Muscle of leg (tissue), 11 donors: ENCODE data around the gene WASHC2C. TPM values are rescaled to one million over a fixed set of nuclear protein-coding genes. Genes with fewer than 3 reads are reported as not detected.
"Not testable (repeated sequence)": the region's sequence is repeated elsewhere in the genome, so short reads cannot be mapped to it uniquely, and the experiment has no call there.

Experiments used
- DNase-seq: peaks from one replicate; pipeline ENCODE4 v3.0.0; 2013
- H3K27ac ChIP-seq: one replicate; pipeline ENCODE4 v1.5.1; 2013; ENCODE audit warnings: mild to moderate bottlenecking, low read length, control low read depth
- H3K27me3 ChIP-seq: one replicate; pipeline ENCODE4 v1.6.1; 2013; ENCODE audit warnings: low read length; ENCODE audit not compliant: control insufficient read depth, insufficient read depth
- H3K36me3 ChIP-seq: one replicate; pipeline ENCODE4 v1.6.1; 2013; ENCODE audit warnings: low read length; ENCODE audit not compliant: control insufficient read depth, insufficient read depth
- H3K4me1 ChIP-seq: one replicate; pipeline ENCODE4 v1.6.1; 2013; ENCODE audit warnings: low read length; ENCODE audit not compliant: control insufficient read depth, insufficient read depth
- H3K4me3 ChIP-seq: one replicate; pipeline ENCODE4 v1.5.1; 2013; ENCODE audit warnings: low read length, control low read depth
- H3K9me3 ChIP-seq: replicated peaks from 2 replicates; pipeline ENCODE4 v1.6.1; 2013; ENCODE audit warnings: low read depth, low read length; ENCODE audit not compliant: control insufficient read depth
- WGBS: methylation state at CpG from one replicate; pipeline ENCODE4 v1.1.5; 2013; ENCODE audit warnings: missing lambda C conversion rate; ENCODE audit not compliant: insufficient coverage; 5-methylcytosine and 5-hydroxymethylcytosine counted together
- polyA plus RNA-seq, 8 donors: library from polyadenylated mRNA; unstranded; fragments of 120-200 nt; gene quantifications; one replicate each; pipeline versions ENCODE4 v1.2.1 to v1.2.3, GENCODE V29; 2013; ENCODE audit warnings: inconsistent platforms in 1 of 8, low replicate concordance in 1 of 8; ENCODE audit not compliant: insufficient read length in 8 of 8, insufficient read depth in 1 of 8
- total RNA-seq: library from RNA; stranded (reverse); fragments of 120-200 nt; gene quantifications from one replicate; pipeline ENCODE4 v1.2.4, GENCODE V29; 2013

Gene WASHC2C
- total and polyA plus RNA-seq, 9 donors: 15.9 to 33.4 (median 21.8) TPM

DNA sequence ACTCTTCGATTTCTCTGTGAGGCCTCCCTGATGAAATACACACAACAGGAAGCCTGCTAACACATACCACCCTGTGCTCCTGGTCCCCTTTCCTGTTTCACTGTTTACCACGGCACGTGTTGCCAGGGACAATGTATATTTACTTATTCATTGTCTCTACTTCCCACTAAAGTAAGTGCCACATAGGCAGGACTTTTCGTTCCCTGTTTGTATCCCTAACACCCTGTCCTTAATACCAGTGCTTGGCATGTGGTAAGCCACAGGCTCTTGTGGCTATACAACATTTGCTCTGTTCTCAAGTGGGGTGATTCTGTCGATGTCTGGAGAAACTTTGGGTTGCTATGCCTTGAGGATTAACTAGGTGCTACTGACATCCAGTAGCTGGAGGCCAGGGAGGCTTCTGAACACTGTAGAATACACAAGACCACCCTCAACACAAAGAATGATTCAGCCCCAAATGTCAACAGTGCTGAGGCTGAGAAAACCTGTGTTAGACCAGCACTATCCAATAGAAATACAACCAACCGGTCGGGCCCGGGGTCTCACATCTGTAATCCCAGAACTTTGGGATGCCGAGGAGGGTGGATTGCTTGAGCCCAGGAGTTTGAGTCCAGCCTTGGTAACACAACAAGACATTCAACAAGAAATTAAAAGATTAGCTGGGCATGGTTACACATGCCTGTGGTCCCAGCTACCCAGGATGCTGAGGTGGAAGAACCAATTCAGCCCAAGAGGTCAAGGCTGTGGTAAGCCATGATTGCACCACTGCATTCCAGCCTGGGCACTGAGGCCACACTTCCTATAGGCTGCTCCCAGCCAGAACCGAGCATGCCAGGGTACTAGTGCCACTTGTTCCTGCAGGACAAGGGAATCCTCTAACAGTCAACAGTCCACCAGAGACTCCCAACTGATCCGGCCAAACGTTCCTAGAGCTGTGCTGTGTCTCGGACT lies 76.3 kb downstream of the WASHC2C start:
- H3K4me3 ChIP-seq, H3K36me3 ChIP-seq, H3K27me3 ChIP-seq, H3K9me3 ChIP-seq, H3K27ac ChIP-seq, H3K4me1 ChIP-seq: not testable (repeated sequence)
- DNase-seq: peak; percentile 6
- 71% methylated on average over 6 of the region's 13 CpGs for WGBS

DNA sequence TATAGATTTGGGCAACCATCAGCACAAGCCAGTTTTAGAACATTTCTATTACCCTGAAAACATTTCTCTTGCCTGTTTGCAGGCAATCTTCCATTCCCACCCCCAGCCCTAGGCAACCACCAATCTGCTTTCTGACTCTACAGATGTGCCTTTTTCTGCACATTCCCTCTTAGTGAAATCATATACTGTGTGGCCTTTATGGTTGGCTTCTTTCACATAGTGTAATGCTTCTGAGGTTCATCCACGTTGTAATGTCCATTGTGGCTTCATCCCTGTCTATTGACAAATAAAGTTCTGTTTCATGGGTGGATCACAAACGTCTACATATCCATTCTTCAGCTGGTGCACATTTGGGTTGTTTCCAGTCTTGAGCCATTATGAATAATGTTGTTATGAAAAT lies 77.9 kb downstream of the WASHC2C start:
- no CpG with 5 or more reads among the region's 2 CpGs for WGBS
- not testable (repeated sequence) for H3K27me3 ChIP-seq, DNase-seq, H3K4me1 ChIP-seq, H3K4me3 ChIP-seq, H3K36me3 ChIP-seq, H3K9me3 ChIP-seq, H3K27ac ChIP-seq

DNA sequence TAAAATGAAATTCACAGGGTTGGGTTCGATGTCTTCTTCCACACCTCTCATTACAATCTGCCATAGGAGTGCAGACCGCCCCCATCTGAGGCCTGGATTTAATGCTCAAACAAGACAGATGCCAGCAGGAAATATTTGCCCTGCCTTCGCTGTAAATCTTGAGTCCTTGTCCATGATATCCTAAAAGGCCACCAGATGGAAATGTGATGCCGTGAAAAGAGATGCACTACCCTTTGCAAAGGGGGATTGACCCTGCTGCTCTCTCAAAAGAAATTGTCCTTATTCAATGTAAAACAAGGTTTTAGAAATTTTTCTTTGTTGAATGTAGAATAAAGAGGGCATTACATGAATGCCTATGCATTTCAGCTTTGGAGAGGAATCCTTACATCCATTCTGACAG lies 82.8 kb downstream of the WASHC2C start:
- DNase-seq: peak; percentile 21
- Histone ChIP-seq H3K4me1 (no peaks in the 10 kb centered on the region), H3K4me3 (no peak overlapping the region), H3K9me3 (no peaks in the 10 kb centered on the region), H3K27ac (no peak overlapping the region), H3K27me3 (no peaks in the 10 kb centered on the region), H3K36me3 (no peaks in the 10 kb centered on the region)
- 58% methylated on average over 2 of the region's 4 CpGs for WGBS

DNA sequence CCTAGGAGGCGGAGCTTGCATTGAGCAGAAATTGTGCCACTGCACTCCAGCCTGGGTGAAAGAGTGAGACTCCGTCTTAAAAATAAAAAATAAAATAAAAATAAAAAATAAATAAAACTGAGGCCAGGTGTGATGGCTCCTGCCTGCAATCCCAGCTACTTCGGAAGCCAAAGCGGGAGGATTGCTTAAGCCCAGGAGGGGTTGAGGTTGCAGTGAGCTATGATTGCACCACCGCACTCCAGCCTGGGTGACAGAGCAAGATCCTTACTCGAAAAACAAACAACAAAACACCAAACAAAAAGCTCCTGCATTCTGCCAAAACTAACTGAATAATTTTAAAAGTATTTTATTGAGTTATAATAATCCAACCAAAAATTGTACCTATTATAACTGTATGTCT lies 84.0 kb downstream of the WASHC2C start:
- H3K9me3 ChIP-seq: no peaks in the 10 kb centered on the region
- no peak for DNase-seq
- H3K27ac ChIP-seq: no peak overlapping the region
- no peaks in the 10 kb centered on the region for H3K36me3 ChIP-seq
- H3K27me3 ChIP-seq: no peaks in the 10 kb centered on the region
- H3K4me1 ChIP-seq: no peaks in the 10 kb centered on the region
- H3K4me3 ChIP-seq: no peak overlapping the region
- no CpG with 5 or more reads among the region's 6 CpGs for WGBS

DNA sequence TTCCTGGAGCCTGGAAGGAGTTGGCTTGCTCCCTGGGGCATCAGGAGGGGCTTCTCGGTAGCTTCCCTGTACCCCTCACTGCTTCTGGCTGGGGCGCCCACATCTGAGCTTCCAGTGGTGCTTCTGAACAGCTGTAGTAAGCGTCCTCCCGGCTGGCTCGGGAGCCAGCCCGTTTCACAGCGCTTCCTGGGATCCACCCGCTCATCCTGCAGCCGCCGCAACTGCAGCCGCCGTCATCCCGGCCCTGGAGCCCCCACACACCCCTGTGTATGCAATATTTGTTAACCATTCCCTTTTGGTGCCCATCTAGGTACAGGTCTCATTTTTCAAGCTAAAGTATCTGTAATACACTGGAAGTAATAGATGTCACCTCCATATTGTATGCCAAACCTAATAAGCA lies 85.9 kb downstream of the WASHC2C start:
- H3K4me1 ChIP-seq, H3K36me3 ChIP-seq, H3K27me3 ChIP-seq, DNase-seq, H3K27ac ChIP-seq, H3K4me3 ChIP-seq, H3K9me3 ChIP-seq: not testable (repeated sequence)
- 81% methylated on average over 11 of the region's 13 CpGs for WGBS

DNA sequence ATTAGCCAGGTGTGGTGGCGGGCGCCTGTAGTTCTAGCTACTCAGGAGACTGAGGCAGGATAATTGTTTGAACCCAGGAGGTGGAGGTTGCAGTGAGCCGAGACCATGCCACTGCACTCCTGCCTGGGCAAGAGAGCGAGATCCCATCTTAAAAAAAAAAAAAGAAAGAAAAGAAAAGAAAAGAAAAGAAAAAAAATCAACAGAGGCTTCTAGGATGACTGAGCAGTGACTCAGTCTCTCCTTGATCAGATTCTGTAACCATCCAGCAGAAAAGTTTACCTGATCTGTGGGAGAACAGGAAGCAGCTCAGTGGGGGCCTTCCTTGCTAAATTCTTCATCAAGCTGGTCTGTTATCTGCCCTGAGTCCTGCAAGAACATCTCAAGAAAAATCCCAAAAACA lies 87.1 kb downstream of the WASHC2C start:
- WGBS: 100% methylated on average over 1 of the region's 4 CpGs
- DNase-seq, H3K27me3 ChIP-seq, H3K9me3 ChIP-seq, H3K36me3 ChIP-seq, H3K4me1 ChIP-seq, H3K4me3 ChIP-seq, H3K27ac ChIP-seq: not testable (repeated sequence)

DNA sequence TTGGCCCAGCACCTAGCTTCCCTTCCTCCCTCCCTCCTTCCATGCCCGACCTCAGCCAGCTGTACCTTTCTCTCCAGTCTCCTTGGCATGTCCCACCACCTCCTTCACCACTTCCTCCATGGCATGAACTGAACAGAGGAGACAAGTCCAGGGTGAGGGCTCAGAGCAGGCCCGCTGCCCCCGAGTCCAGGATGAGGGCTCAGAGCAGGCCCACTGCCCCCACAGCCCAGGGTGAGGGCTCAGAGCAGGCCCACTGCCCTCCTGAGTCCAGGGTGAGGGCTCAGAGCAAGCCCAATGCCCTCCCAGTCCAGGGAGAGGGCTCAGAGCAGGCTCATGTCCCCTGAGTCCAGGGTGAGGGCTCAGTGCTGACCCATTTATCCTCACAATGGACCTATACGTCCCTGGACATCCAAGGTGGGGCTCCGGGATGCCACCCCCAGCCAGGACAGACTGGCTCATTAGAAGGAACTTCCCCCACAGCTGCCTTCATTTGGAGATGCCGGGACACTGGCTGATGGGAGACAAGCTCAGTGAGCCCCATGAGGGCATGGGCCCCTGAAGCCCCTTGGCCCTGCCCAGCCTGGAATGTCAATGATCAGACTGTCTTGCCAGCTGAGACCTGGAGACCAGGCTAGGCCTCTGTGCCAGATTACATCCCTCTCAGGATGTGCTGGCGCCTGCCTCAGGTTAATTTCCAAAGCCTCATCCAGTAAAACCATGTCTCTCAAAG lies 90.2 kb downstream of the WASHC2C start:
- WGBS: 88% methylated on average over 6 of the region's 7 CpGs
- H3K36me3 ChIP-seq: no peaks in the 10 kb centered on the region
- H3K27me3 ChIP-seq: no peaks in the 10 kb centered on the region
- DNase-seq: no peak
- no peak overlapping the region for H3K27ac ChIP-seq
- H3K4me1 ChIP-seq: no peaks in the 10 kb centered on the region
- H3K9me3 ChIP-seq: peaks cover 10% of the 10 kb centered on the region
- H3K4me3 ChIP-seq: no peak overlapping the region

DNA sequence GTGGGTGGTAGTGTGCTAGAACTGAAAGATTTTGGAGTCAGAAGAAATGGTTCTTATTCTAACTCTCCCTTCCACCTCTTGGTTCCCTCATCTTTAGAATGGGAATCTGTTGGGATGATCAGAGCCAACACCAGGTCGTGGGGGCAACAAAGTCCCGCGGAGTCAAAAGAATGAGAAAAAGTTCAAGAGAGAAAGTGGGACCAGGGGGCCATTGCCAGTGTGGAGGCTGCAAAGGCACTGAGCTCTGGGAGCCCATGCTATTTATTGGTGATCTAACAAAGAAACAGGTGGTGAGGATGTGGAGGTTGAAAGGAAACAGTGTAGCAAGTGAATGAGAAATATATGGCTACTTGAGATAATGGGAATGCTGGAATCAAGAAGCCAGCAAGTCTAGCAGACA lies 90.8 kb downstream of the WASHC2C start:
- Histone ChIP-seq H3K27me3 (no peaks in the 10 kb centered on the region), H3K27ac (no peak overlapping the region), H3K4me3 (no peak overlapping the region), H3K36me3 (no peaks in the 10 kb centered on the region), H3K9me3 (peaks cover 10% of the 10 kb centered on the region), H3K4me1 (no peaks in the 10 kb centered on the region)
- WGBS: 95% methylated on average over 3 of the region's 3 CpGs
- DNase-seq: no peak

DNA sequence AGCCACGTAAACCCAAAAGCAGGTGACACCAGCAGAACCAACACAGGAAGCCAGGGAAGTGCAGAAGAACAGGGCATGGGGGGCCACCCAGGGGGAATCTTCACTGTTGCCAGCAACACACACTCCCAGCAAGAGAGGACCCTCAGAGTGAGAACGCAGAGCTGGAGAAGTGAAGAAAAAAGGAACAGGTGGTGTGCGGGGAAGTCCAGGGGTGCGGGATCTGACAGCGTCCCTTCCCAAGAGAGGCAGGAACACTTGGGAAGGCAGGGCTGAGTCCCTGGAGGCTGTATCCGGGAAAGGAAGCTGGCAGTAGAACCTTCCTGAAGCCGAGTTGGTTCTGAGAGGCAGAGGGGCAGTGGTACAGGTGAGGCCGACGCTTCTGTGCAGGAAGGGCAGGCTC lies 92.5 kb downstream of the WASHC2C start:
- no peaks in the 10 kb centered on the region for H3K27me3 ChIP-seq
- no peak for DNase-seq
- 55% methylated on average over 7 of the region's 9 CpGs for WGBS
- no peak overlapping the region for H3K4me3 ChIP-seq
- H3K9me3 ChIP-seq: peaks cover 10% of the 10 kb centered on the region
- no peaks in the 10 kb centered on the region for H3K4me1 ChIP-seq
- no peak overlapping the region for H3K27ac ChIP-seq
- no peaks in the 10 kb centered on the region for H3K36me3 ChIP-seq

DNA sequence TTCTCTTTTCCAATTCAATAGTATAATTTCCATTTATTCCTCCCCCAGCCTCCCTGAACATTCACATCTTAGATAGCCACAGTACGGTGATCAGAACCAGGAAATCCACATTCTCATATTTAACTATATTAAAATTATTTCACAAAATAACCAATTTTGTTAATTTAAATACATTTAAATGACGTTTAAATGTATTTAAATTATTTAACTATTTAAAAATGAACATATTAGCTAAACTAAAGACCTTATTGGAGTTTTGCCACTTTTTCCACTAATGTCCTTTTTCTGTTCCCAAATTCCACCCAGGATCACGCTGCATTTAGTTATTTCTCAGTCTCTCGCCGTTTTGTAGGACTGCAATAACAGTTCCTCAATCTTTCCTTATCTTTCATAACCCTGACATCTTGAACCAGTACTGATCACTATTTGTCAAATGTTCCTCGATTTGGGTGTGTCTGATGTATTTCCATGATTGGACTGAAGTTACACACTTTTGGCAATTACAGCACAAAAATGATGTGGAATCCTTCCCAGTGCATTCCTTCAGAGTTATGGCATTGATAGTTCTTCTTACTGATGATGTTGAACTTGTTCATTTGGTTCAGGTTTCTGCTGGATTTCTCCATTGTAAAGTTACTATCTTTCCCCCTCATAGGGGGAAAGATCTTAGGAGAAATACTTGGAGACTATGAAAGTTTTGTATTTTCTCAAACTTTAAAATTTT lies 93.2 kb downstream of the WASHC2C start:
- H3K4me3 ChIP-seq, H3K27ac ChIP-seq, H3K27me3 ChIP-seq, H3K4me1 ChIP-seq, H3K9me3 ChIP-seq, H3K36me3 ChIP-seq: not testable (repeated sequence)
- DNase-seq: peak; percentile 45
- WGBS: no CpG with 5 or more reads among the region's 6 CpGs
